NT2/D1 (cell line): ENCODE data around the gene HECTD1.

Experiments
- SUZ12 ChIP-seq: IDR thresholded peaks from 2 replicates; pipeline ENCODE4 v1.6.1; 2011; ENCODE audit not compliant: insufficient read length, insufficient read depth; ENCODE audit errors: extremely low read depth
- YY1 ChIP-seq: IDR thresholded peaks from 2 replicates; pipeline ENCODE4 v1.6.1; 2011; ENCODE audit not compliant: insufficient read length, insufficient read depth
- ZNF274 ChIP-seq: IDR thresholded peaks from 2 replicates; pipeline ENCODE4 v1.6.1; 2011; ENCODE audit warnings: mild to moderate bottlenecking, low read depth, low read length

GRCh38 chr14:31189346-31190218 is 18.0 kb downstream of the HECTD1 start:
- TF ChIP-seq ZNF274 (no peak), YY1 (no peak), SUZ12 (no peak)
